Measurements from ENCODE around the gene RAMACL.
"Not testable (repeated sequence)": the region's sequence is repeated elsewhere in the genome, so short reads cannot be mapped to it uniquely, and the experiment has no call there.

RAMACL gene

GRCh38 chr6:166554316-166554715 is 32.2 kb downstream of the RAMACL start:
- no peak for FAIRE-seq

DNA sequence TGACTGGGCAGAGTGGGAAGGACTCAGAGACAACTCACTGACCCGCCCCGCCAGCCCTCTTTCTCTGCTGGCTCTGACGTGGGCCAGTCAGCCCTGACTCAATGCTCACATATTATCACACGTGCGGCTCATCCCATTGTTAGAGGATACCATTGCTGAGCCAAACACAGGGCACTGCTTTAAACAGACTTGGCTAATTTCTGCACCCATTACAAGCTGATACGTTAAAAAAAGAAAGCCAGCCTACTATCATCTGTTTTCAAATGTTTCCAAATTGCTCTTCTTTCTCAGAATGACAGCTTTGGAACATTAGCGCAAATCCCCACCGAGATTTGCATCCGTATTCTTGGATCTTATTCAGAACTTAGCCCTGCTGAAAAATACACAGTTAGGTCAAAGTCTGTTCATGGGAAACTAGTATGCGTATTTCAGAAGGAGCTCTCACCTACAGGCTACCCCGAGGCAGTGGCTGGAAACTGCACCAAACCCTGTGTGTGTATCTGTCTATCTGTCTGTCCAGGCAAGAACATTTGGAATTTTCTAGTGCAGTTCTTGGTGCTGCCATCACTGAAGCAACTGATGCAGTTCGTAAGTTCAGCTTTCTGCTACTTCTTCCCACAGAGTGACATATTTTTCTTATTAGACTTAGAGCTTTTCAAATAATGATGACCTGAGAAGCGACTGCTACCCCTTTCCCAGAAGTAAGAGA is 32.8 kb downstream of the RAMACL start:
- FAIRE-seq: no peak

- no peak for FAIRE-seq
Observed at GRCh38 chr6:166552600-166552999, 33.9 kb downstream of the RAMACL start.

- FAIRE-seq: no peak
Observed at GRCh38 chr6:166551754-166552495, 34.6 kb downstream of the RAMACL start.

DNA sequence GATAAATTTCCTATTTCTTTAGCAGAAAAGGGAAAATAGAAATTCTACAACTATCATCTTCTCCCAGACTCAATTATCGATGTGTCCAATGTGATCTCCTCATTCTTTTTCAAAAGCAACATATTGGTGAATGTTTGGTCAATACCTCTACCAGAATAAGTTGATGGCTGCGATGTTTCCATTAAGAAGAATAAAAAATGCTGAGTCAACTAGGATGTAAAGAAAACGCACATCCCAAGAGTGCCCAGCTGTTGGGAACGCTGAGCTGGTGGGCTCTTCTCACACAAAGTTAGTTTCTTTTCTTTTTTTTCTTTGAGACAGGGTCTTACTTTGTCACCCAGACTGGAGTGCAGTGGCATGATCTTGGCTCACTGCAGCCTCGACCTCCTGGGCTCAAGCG is 39.8 kb downstream of the RAMACL start:
- FAIRE-seq: no peak

GRCh38 chr6:166545156-166546034 is 41.1 kb downstream of the RAMACL start:
- no peak for FAIRE-seq

DNA sequence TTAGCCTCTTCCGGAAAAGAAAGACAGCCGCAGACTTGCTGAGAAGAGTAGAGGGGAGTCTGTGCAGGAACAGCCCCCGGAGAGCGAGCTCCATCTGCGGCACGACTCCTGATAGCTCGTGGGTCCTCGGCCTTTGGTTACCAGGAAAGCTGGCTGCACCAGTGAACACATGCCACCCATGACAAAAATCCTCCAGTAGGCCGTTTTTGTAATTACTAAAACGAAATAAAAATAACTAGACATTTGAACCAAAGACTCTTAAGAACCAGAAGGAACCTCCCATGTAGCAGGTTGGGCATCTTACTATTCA is 42.2 kb downstream of the RAMACL start:
- FAIRE-seq: no peak

- FAIRE-seq: no peak
Observed at GRCh38 chr6:166543603-166544295, 42.7 kb downstream of the RAMACL start.

- FAIRE-seq: no peak
Observed at GRCh38 chr6:166542580-166542912, 43.9 kb downstream of the RAMACL start.

GRCh38 chr6:166541876-166542579 is 44.5 kb downstream of the RAMACL start:
- FAIRE-seq: no peak

DNA sequence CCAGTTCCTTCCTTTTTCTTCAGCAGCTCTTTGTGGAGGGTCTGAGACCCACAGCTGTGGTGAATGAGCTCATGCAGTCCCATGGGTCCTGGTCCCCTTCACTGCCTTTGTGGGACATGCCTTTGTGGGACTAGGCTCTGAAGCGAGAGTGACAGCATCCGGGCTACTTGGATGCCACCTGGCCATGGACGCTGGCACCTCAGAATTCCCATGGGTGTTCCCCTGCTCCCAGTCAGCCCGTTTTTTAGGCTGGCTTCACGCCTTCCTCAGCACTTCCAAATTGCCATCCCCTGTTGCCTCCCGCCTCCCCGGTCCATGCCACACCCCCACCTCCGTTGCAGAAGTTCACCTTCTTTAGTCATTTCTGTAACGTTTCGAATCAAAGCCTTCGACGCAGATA is 45.1 kb downstream of the RAMACL start:
- no peak for FAIRE-seq

DNA sequence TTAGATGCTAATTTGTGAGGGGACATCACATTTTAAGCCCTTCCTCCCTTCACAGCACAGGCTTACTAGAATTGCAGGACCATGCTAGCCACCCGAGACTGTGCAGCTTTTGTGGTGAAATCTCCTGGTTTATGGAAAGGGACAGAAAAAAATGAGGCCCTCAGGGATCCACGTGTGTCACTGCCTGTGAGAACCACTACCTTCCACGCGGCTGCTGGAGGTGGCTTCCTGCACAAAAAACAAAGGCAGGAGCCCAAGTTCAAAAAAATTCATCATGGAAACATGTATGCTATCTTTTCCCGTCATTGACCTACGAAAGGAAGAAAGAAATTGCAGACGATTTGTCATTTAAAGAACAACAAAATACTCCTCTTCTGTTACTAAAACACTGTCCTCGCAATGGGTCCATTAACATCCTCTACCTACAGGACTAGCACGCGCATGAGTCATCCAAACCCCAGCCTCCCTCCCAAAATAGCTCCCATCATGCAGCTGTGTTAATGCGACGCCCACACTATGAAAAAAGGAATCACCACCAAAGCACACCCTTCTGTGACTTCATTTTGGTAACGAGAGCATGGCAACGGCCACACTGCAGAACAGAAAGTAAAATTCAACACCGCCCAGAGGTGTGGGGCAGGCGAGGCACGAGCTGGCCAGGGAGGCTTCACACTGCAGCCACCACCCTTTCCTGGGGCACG is 45.7 kb downstream of the RAMACL start:
- FAIRE-seq: no peak

- no peak for FAIRE-seq
Observed at GRCh38 chr6:166539543-166539942, 46.9 kb downstream of the RAMACL start.

DNA sequence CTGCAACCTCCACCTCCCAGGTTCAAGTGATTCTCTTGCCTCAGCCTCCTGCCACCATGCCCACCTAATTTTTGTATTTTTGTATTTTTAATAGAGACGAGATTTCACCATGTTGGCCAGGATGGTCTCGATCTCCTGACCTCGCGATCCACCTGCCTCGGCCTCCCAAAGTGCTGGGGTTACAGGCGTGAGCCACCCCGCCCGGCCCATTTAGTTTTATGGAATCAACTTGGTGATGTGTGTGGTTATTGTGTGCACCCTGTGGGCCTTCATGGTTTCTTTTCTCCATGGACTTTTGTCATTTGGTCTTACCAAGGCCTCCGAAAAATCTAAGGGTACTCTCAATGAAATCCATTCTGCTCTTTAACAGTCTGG is 47.5 kb downstream of the RAMACL start:
- not testable (repeated sequence) for FAIRE-seq

- FAIRE-seq: no peak
Observed at GRCh38 chr6:166538297-166539010, 48.0 kb downstream of the RAMACL start.

GRCh38 chr6:166534658-166535406 is 51.6 kb downstream of the RAMACL start:
- no peak for FAIRE-seq

GRCh38 chr6:166533205-166533824 is 53.2 kb downstream of the RAMACL start:
- no peak for FAIRE-seq
